Thyroid gland (tissue), 4 donors: ENCODE data around the gene TK2. TPM values are rescaled to one million over a fixed set of nuclear protein-coding genes. Genes with fewer than 3 reads are reported as not detected.
A peak's percentile ranks its signal among the peaks of the same experiment; 100 is the strongest.

Source experiments
- DNase-seq, 2 donors: peaks; one replicate each; pipeline ENCODE4 v3.0.0-alpha.2; 2019
- H3K27ac ChIP-seq, 3 donors: fragments of 200-600 bp; sonication (generic); 1 replicate in 2 of 3; 2 replicates in 1 of 3; pipeline ENCODE4 v1.5.1; 2016 to 2019; ENCODE audit warnings: mild to moderate bottlenecking in 1 of 3, moderate library complexity in 1 of 3
- H3K27me3 ChIP-seq: fragments of 200-600 bp; sonication (generic); one replicate; pipeline ENCODE4 v1.5.1; 2019
- H3K36me3 ChIP-seq, 2 donors: fragments of 200-600 bp; sonication (generic); one replicate each; pipeline ENCODE4 v1.5.1; 2016 to 2019
- H3K4me1 ChIP-seq, 2 donors: fragments of 200-600 bp; sonication (generic); one replicate each; pipeline ENCODE4 v1.5.1; 2017 to 2019
- H3K4me3 ChIP-seq, 3 donors: fragments of 200-600 bp; sonication (generic); replicated peaks in 1 of 3; 1 replicate in 2 of 3; 2 replicates in 1 of 3; pipeline ENCODE4 v1.5.1; 2016; ENCODE audit warnings: mild to moderate bottlenecking in 1 of 3
- H3K9me3 ChIP-seq: fragments of 200-600 bp; sonication (generic); one replicate; pipeline ENCODE4 v1.5.1; 2017
- POLR2A ChIP-seq, 2 donors: fragments of 450-650 bp; IDR thresholded peaks; one replicate each; pipeline ENCODE4 v1.6.1; 2017; ENCODE audit warnings: antibody characterized with exemption in 2 of 2, mild to moderate bottlenecking in 2 of 2, moderate library complexity in 1 of 2
- WGBS, 2 donors: methylation state at CpG; one replicate each; pipeline ENCODE4 v1.1.5; 2017; 5-methylcytosine and 5-hydroxymethylcytosine counted together
- intact Hi-C: fragments of 100-400 bp; cut with DNase I; formaldehyde crosslinking; loops from one replicate; pipeline ENCODE4 v1.15.1; 2023
- total RNA-seq, 4 donors: library from RNA; depleted of rRNA; stranded (reverse); fragments of >200 nt; gene quantifications; one replicate each; pipeline ENCODE4 v1.2.3, GENCODE V29; 2016
- TF ChIP-seq, protein P1 (sequence below), 6 experiments: fragments of 200-600 bp in 3 of 6; fragments of 450-650 bp in 3 of 6; sonication (generic) in 3 of 6; IDR thresholded peaks; one replicate each; pipeline ENCODE4 v1.5.1; 2016 to 2019; ENCODE audit warnings: antibody characterized with exemption in 6 of 6, mild to moderate bottlenecking in 2 of 6, inconsistent platforms in 1 of 6, moderate library complexity in 1 of 6

The TK2 gene
- total RNA-seq, 4 donors from 2014 or later: 31.6 to 55.5 (median 46.6) TPM

DNA sequence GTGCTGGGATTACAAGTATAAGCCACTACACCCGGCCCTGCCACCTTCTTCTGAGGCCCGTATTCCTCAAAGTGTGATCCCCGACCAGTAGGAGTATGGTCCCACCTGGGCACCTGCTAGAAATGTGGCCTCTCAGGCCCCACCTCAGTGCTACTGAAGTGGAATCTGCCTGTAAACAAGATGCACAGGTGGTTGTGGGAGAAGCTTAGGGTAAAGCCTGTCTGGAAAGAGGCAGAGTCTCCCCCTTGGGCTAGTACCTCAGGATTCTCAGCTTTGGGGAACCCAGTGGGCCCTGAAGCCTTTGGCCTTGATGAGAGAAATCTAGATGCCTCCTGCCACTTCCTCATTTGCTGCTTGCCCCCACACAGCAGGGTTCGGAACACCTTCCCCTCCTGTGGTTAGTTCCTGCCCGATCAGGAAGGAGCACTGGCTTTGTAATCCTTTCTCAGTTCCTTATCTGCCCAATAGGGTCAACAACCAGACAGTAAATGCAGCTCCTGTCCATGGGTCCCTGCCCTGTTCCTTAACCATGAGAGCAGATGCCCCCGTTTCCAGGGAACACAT lies 25.2 kb downstream of the TK2 start:
- no peak for TF ChIP-seq POLR2A (IDR thresholded peaks at IDR 0.05)
- TF ChIP-seq, protein P1, sequence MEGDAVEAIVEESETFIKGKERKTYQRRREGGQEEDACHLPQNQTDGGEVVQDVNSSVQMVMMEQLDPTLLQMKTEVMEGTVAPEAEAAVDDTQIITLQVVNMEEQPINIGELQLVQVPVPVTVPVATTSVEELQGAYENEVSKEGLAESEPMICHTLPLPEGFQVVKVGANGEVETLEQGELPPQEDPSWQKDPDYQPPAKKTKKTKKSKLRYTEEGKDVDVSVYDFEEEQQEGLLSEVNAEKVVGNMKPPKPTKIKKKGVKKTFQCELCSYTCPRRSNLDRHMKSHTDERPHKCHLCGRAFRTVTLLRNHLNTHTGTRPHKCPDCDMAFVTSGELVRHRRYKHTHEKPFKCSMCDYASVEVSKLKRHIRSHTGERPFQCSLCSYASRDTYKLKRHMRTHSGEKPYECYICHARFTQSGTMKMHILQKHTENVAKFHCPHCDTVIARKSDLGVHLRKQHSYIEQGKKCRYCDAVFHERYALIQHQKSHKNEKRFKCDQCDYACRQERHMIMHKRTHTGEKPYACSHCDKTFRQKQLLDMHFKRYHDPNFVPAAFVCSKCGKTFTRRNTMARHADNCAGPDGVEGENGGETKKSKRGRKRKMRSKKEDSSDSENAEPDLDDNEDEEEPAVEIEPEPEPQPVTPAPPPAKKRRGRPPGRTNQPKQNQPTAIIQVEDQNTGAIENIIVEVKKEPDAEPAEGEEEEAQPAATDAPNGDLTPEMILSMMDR (IDR thresholded peaks at IDR 0.05): no peak

DNA sequence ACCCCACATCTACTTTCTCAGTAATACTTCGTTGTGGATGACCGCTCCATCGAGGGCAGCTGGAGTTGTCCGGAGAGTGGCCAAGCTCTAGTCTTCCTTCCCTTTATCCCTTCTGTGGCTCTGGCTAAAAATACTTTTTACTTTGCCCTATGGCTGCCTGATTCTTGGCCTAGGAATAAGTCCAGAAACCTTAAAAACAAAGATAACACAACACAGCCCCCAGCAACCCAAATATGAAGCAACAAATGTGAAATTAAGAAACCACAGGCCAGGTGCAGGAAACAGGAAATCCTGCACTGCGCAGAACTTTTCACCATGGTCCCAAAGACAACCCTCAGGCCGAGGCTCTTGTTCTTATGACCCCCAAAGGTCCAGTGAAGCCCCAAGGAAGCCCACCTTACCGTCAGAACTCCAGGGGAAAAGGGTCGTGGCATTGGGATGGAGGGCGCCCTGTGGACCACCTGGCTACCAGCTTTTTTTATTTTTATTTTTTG lies 26.0 kb downstream of the TK2 start:
- Histone ChIP-seq H3K36me3 (peaks cover 8 to 11% of the 10 kb centered on the region in 2 donors), H3K27ac (peak overlapping the region; percentile 71 to 96 (median 82)), H3K4me1 (peaks cover 51 to 74% of the 10 kb centered on the region in 2 donors), H3K4me3 (no peak overlapping the region), H3K27me3 (no peaks in the 10 kb centered on the region), H3K9me3 (no peaks in the 10 kb centered on the region)
- WGBS, 2 donors: 55 to 59% methylated on average over 9 of the region's 9 CpGs
- TF ChIP-seq, protein P1 (IDR thresholded peaks at IDR 0.05): no peak
- no peak for TF ChIP-seq POLR2A (IDR thresholded peaks at IDR 0.05)
- intact Hi-C loops: no loop called here
- DNase-seq: peak; percentile 85 to 88

More for the DNA sequence above, 25.2 kb downstream of the TK2 start:
- no peak for DNase-seq
- Histone ChIP-seq H3K4me3 (no peak overlapping the region), H3K27me3 (no peaks in the 10 kb centered on the region), H3K9me3 (no peaks in the 10 kb centered on the region), H3K4me1 (peaks cover 51 to 67% of the 10 kb centered on the region in 2 donors), H3K27ac (peak overlapping the region; percentile 71 to 96 (median 82)), H3K36me3 (peaks cover 11 to 16% of the 10 kb centered on the region in 2 donors)
- intact Hi-C loops: no loop called here
- 76 to 84% methylated on average over 6 of the region's 6 CpGs for WGBS, 2 donors

DNA sequence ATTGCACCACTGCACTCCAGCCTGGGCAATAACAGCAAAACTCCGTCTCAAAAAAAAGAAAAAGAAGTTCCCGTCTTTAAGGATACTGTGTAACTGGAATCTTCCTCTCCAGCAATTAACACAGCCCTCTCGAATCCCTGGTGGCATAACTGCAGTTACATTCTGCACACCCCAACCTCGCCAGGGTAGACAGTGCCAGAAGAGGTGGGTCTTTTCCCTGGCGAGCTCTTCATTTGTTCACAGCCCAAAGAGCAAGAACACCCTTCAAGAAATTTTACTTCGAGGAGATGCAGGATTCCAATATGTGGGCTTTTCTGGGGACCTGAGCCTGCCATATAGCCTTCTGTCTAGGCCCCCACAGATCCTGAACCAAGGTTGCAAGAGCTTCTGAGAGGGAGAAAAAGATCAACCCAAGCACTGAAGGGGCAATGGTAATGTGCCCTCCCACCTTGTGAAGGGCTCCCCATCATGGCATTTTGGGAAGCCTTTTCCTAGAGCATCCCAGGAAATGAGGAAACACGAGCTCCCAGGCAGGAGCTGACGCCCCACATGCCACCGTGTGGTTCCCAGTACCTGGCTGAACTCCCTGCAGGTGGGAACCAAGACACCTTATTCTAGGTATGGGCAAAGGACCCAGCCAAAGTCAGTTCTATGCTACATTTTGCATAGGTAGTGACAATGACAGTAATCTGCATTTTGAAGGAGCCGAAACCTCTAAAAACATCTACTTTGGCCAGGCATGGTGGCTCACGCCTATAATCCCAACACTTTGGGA lies 26.9 kb downstream of the TK2 start:
- Histone ChIP-seq H3K4me1 (peaks cover 55 to 80% of the 10 kb centered on the region in 2 donors), H3K4me3 (no peak overlapping the region), H3K27me3 (no peaks in the 10 kb centered on the region), H3K9me3 (no peaks in the 10 kb centered on the region), H3K36me3 (peaks cover 0 to 4% of the 10 kb centered on the region in 2 donors), H3K27ac (peak overlapping the region; percentile 71 to 96 (median 82))
- TF ChIP-seq POLR2A (IDR thresholded peaks at IDR 0.05): no peak
- TF ChIP-seq, protein P1 (IDR thresholded peaks at IDR 0.05): no peak
- peak; percentile 79 to 82 for DNase-seq
- WGBS, 2 donors: 23 to 48% methylated on average over 7 to 11 of the region's 11 CpGs
- intact Hi-C loops: no loop called here

DNA sequence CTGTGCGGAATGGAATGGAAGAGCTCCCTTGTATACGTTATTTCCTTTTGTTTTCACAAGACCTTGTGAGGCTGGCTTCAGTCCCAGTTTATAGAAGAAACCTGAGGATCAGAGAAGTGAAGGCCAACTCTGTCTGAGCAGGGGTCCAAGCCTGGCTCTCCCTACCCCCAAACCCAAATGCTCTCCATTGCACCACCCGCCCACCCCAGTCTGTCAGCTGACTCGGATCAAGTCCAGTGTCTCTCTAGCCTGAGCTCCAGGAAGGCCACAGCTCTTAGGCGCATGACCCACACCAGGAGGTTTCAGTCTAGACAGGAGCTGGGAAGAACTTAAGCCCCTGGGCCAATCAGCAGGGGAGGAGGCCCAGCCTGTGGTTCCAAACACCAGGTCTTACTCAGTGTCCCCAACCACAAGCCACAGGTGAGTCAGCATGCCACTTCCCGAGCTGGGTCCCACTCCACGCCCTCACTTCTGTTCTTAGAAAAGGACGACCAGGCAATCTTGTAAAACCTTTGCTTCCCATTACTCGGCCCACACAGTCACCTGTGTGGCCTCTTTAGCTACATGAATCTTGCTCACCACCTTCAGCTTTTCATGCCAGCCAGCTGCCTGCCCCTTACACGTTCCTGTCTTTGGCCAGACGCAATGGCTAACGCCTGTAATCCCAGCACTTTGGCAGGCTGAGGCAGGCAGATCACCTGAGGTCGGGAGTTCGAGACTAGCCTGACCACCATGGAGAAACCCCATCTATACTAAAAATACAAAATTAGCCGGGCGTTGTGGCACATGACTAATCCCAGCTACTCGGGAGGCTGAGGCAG lies 27.8 kb downstream of the TK2 start:
- WGBS, 2 donors: 53 to 62% methylated on average over 17 of the region's 17 CpGs
- H3K36me3 ChIP-seq: no peaks in the 10 kb centered on the region
- peak overlapping the region; percentile 20 to 96 (median 82) for H3K27ac ChIP-seq
- H3K4me3 ChIP-seq: no peak overlapping the region
- DNase-seq: peak; percentile 54 to 63
- intact Hi-C loops: no loop called here
- H3K9me3 ChIP-seq: no peaks in the 10 kb centered on the region
- peaks cover 62 to 86% of the 10 kb centered on the region in 2 donors for H3K4me1 ChIP-seq
- TF ChIP-seq, protein P1 (IDR thresholded peaks at IDR 0.05): no peak
- TF ChIP-seq POLR2A (IDR thresholded peaks at IDR 0.05): no peak
- H3K27me3 ChIP-seq: no peaks in the 10 kb centered on the region
